Heart left ventricle (tissue), 13 donors: Measurements from ENCODE around the gene LRRC37A2.
"Not testable (repeated sequence)": the region's sequence is repeated elsewhere in the genome, so short reads cannot be mapped to it uniquely, and the experiment has no call there.

Source experiments
- POLR2A ChIP-seq, 2 donors: fragments of 450-650 bp; IDR thresholded peaks; one replicate each; pipeline ENCODE4 v1.6.1; 2017; ENCODE audit warnings: antibody characterized with exemption in 2 of 2, mild to moderate bottlenecking in 2 of 2, moderate library complexity in 2 of 2
- TF ChIP-seq, protein P1 (sequence below), 12 donors: fragments of 200-600 bp; sonication (generic) in 4 of 12; IDR thresholded peaks; one replicate each; pipeline versions ENCODE4 v1.5.0 to v1.8.0; 2018 to 2022; ENCODE audit warnings: antibody characterized with exemption in 12 of 12, mild to moderate bottlenecking in 5 of 12
- donor health status: ischemic (EF 13 %, LVEDD 7.1; RV severe dilation, severe dysfunction).
- donor health status: DM: no; HTN: yes; CAD: no.
- donor health status: DM: no; HTN: no; CAD: no.
- donor health status: ischemic (EF 25% LVEDD 6.9; RV normal size, moderate dysfunction).
- donor health status: ischemic (EF 25% LVEDD 5.7; RV mildly dilated, moderate dysfunction).
- donor health status: ischemic (EF 35%, LVEDD 5.7; RV mildly dilated, moderate dysfunction).
- donor health status: nonischemic (EF 11% LVEDD 7.7; RV severe dilation, severe dysfunction).
- donor health status: DM: yes; HTN: yes; CAD: no.
- donor health status: PGD.
- donor health status: ischemic (EF 29% LVEDD 5.4; RV normal size, mild dysfunction).
- donor health status: nonischemic (EF 23%, LVEDD 6.1; RV moderate dilation, normal function).

DNA sequence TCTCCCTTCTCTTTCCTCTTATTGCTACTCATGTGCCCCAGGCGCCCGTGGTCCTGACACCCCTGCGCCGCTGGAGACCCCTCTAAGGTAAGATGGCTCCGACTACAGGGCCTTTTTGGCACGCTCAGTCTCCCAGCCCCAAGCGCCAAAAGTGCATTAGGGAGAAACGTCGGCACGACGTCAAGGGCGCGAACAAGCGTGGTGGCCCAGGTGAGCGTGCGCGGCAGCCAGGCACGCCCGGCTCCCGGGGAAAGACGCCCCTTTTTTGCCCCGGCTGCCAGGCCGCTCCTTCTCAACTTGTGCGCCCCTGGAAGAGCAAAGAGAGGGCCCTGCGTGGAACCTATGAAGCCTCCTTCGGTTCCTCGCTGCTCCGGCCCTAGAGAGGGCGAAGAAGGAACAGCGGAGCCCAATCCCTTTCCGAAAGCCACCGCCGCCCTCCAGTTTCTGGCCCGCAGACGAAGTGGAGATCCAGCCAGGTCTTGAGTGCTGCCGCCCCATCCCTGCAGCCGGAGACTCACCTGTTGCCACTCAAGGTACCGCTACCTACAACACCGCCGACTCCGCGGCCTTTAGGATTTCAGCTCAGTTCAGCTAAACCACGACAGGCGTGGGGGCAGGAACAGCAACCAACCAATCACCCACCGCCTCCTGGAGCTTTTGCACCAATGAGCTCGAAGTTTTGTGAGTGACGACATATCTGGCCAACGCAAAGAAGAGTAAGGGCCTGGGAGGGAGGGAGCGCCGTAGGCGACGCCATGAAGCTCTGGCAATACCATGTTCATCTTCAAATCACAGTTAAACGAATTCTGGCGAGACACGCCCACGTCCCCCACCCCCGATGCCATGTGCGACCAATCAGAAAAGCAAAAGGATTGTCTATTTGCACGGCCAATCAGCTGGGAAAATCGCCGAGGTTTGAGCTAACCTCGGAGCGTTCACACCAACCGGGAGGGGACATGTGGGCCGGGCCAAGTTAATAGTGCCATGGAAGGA, 67.1 kb downstream of the LRRC37A2 start, which contains the start of gene ARL17A:
- not testable (repeated sequence) for TF ChIP-seq POLR2A (IDR thresholded peaks at IDR 0.05)
- TF ChIP-seq, protein P1, sequence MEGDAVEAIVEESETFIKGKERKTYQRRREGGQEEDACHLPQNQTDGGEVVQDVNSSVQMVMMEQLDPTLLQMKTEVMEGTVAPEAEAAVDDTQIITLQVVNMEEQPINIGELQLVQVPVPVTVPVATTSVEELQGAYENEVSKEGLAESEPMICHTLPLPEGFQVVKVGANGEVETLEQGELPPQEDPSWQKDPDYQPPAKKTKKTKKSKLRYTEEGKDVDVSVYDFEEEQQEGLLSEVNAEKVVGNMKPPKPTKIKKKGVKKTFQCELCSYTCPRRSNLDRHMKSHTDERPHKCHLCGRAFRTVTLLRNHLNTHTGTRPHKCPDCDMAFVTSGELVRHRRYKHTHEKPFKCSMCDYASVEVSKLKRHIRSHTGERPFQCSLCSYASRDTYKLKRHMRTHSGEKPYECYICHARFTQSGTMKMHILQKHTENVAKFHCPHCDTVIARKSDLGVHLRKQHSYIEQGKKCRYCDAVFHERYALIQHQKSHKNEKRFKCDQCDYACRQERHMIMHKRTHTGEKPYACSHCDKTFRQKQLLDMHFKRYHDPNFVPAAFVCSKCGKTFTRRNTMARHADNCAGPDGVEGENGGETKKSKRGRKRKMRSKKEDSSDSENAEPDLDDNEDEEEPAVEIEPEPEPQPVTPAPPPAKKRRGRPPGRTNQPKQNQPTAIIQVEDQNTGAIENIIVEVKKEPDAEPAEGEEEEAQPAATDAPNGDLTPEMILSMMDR (IDR thresholded peaks at IDR 0.05): not testable (repeated sequence)
